ENCODE measurements around the gene ARRDC3. TPM values are rescaled to one million over a fixed set of nuclear protein-coding genes. Genes with fewer than 3 reads are reported as not detected.

The ARRDC3 gene
- total and polyA plus RNA-seq, 2 experiments from 2014 or later: 53.7 to 114 TPM

DNA sequence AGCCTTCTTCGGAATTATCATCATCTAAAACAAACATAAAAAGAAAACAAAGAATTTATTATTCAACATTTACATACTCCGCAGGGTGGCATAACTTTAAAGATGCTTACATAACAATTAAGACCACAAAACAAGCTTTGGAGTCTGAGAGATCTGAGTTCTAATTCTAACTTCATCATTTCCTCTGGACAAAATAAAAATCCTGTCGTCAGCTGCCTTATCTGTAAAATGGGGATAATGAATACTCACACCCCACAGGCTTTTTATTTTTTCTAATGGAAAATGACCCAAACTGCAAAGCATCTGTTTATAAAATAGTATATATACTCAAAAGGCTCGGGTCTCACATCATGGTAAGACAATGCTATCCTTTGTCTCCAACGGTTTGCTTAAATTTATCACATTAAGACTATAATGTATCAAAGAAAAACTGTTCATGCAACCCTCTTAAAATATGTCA, 4.3 kb downstream of the ARRDC3 start:
- H3K27ac ChIP-seq: peak overlapping the region; percentile 98
- TF ChIP-seq, protein P1, sequence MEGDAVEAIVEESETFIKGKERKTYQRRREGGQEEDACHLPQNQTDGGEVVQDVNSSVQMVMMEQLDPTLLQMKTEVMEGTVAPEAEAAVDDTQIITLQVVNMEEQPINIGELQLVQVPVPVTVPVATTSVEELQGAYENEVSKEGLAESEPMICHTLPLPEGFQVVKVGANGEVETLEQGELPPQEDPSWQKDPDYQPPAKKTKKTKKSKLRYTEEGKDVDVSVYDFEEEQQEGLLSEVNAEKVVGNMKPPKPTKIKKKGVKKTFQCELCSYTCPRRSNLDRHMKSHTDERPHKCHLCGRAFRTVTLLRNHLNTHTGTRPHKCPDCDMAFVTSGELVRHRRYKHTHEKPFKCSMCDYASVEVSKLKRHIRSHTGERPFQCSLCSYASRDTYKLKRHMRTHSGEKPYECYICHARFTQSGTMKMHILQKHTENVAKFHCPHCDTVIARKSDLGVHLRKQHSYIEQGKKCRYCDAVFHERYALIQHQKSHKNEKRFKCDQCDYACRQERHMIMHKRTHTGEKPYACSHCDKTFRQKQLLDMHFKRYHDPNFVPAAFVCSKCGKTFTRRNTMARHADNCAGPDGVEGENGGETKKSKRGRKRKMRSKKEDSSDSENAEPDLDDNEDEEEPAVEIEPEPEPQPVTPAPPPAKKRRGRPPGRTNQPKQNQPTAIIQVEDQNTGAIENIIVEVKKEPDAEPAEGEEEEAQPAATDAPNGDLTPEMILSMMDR (IDR thresholded peaks at IDR 0.05; ENCODE audit: poor library complexity): no peak
- TF ChIP-seq EZH2phosphoT487 (IDR thresholded peaks at IDR 0.05; ENCODE audit: low read depth, severe bottlenecking, unreplicated experiment) (no peak), EZH2 (IDR thresholded peaks at IDR 0.05; ENCODE audit: borderline replicate concordance) (no peak)
- DNase-seq (ENCODE audit: low spot score): no peak
- H3K79me2 ChIP-seq: peaks cover 55% of the 10 kb centered on the region
- H3K27me3 ChIP-seq: no peaks in the 10 kb centered on the region
- peaks cover under 1% of the 10 kb centered on the region for H3K36me3 ChIP-seq (replicated peaks; ENCODE audit: insufficient read depth, low read depth)
- H3K4me1 ChIP-seq (ENCODE audit: insufficient read depth): no peaks in the 10 kb centered on the region
- WGBS (ENCODE audit: low lambda C conversion rate, missing lambda C conversion rate): 48% methylated on average over 5 of the region's 5 CpGs
- H3K9me2 ChIP-seq (replicated peaks; ENCODE audit: insufficient read depth): no peaks in the 10 kb centered on the region
- H2AFZ ChIP-seq: no peak overlapping the region
- peak overlapping the region; percentile 73 for H3K4me2 ChIP-seq
- H3K4me3 ChIP-seq: peak overlapping the region; percentile 31
- H4K20me1 ChIP-seq (ENCODE audit: insufficient read depth, poor library complexity, severe bottlenecking): no peaks in the 10 kb centered on the region
- no peaks in the 10 kb centered on the region for H3K9me3 ChIP-seq (ENCODE audit: low read depth)

DNA sequence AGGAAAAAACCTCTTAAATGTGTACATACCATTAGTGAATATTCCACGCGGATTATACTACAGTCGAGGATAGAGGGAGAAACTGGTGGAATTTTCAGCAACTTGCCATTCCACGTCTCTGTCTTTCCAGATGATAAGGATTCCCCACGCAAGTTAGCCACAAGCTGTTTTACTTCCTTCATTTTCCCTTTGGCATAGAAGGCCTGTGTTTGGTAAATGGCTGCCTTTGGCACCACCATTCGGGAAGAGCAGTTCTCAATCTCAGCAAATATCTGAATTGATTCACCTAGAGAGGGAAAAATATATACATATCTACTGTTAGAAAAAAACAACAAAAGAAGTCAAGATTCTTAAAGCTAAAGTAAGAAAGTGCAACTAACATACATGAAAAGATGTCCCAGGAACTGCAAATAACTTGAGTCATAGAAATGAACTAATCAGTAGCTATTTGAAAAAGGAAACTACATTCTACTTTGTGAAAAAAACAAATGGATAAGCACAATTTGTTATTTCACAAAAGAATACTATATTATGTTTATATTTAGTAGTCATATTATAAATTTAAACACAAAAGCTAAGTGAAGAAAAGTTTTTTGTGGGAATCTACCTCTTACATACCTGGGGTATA, 8.1 kb downstream of the ARRDC3 start:
- no peak overlapping the region for H2AFZ ChIP-seq
- H3K9me2 ChIP-seq (replicated peaks; ENCODE audit: insufficient read depth): no peaks in the 10 kb centered on the region
- DNase-seq (ENCODE audit: low spot score): no peak
- no peak overlapping the region for H3K4me2 ChIP-seq
- H3K4me1 ChIP-seq (ENCODE audit: insufficient read depth): no peaks in the 10 kb centered on the region
- H3K36me3 ChIP-seq (replicated peaks; ENCODE audit: insufficient read depth, low read depth): peaks cover 5% of the 10 kb centered on the region
- TF ChIP-seq, protein P1 (IDR thresholded peaks at IDR 0.05; ENCODE audit: poor library complexity): no peak
- TF ChIP-seq EZH2 (IDR thresholded peaks at IDR 0.05; ENCODE audit: borderline replicate concordance): no peak
- no peak overlapping the region for H3K27ac ChIP-seq
- H3K79me2 ChIP-seq: peaks cover 43% of the 10 kb centered on the region
- no peaks in the 10 kb centered on the region for H3K9me3 ChIP-seq (ENCODE audit: low read depth)
- WGBS (ENCODE audit: low lambda C conversion rate, missing lambda C conversion rate): 99% methylated on average over 6 of the region's 6 CpGs
- H3K27me3 ChIP-seq: no peaks in the 10 kb centered on the region
- H4K20me1 ChIP-seq (ENCODE audit: insufficient read depth, poor library complexity, severe bottlenecking): peaks cover 5% of the 10 kb centered on the region
- H3K4me3 ChIP-seq: no peak overlapping the region

DNA sequence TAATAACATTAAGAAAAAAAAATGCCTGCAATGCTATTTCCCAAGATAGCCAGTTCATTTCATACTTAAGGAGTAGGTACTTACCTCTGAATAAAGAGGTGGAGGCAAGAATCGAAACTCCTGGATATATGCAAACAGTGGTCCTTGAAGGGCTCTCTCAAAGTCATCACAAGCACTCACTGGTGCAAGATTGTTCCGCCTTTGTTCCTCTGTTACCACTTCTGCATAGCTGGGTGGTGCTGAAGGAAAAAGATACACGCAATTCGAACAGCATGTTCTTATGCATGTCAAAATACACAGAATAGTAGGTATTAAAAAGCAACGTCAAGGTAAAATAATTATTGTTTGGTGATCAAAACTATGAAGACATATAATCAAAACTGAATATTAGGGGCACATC, 9.5 kb downstream of the ARRDC3 start:
- no peak overlapping the region for H3K4me3 ChIP-seq
- peaks cover 34% of the 10 kb centered on the region for H3K79me2 ChIP-seq
- H3K36me3 ChIP-seq (replicated peaks; ENCODE audit: insufficient read depth, low read depth): peaks cover 5% of the 10 kb centered on the region
- no peaks in the 10 kb centered on the region for H3K27me3 ChIP-seq
- H4K20me1 ChIP-seq (ENCODE audit: insufficient read depth, poor library complexity, severe bottlenecking): peaks cover 13% of the 10 kb centered on the region
- H3K27ac ChIP-seq: no peak overlapping the region
- TF ChIP-seq, protein P1 (IDR thresholded peaks at IDR 0.05; ENCODE audit: poor library complexity): no peak
- no peak for TF ChIP-seq EZH2phosphoT487 (IDR thresholded peaks at IDR 0.05; ENCODE audit: low read depth, severe bottlenecking, unreplicated experiment)
- no peak overlapping the region for H2AFZ ChIP-seq
- no peak overlapping the region for H3K4me2 ChIP-seq
- H3K9me3 ChIP-seq (ENCODE audit: low read depth): no peaks in the 10 kb centered on the region
- no peaks in the 10 kb centered on the region for H3K4me1 ChIP-seq (ENCODE audit: insufficient read depth)
- DNase-seq (ENCODE audit: low spot score): no peak
- H3K9me2 ChIP-seq (replicated peaks; ENCODE audit: insufficient read depth): no peaks in the 10 kb centered on the region
- WGBS (ENCODE audit: low lambda C conversion rate, missing lambda C conversion rate): 94% methylated on average over 5 of the region's 5 CpGs
